HEK293 (cell line): ENCODE data around the gene TARS3.
A peak's percentile ranks its signal among the peaks of the same experiment; 100 is the strongest.

ENCODE experiments used
- CTCF ChIA-PET: fragments of 350-600 bp; formaldehyde crosslinking; extraction: SDS; loops from one replicate; lab custom pipeline; 2021; ENCODE audit warnings: antibody characterized with exemption; lab: Yijun Ruan, JAX
- POLR2A ChIA-PET: fragments of 300-600 bp; formaldehyde crosslinking; extraction: SDS; loops from one replicate; lab custom pipeline; 2020; ENCODE audit warnings: antibody characterized with exemption, inconsistent platforms; lab: Yijun Ruan, JAX
- H3K27ac ChIP-seq: fragments of 200-500 bp; sonication (Bioruptor generic); 2 replicates; pipeline ENCODE4 v1.5.1; 2014; ENCODE audit warnings: low read depth, low read length, control low read depth, inconsistent platforms; ENCODE audit errors: extremely low read depth
- H3K36me3 ChIP-seq, 2 experiments: fragments of 200-500 bp in 1 of 2; sonication (Bioruptor generic) in 1 of 2; 1 replicate in 1 of 2; 2 replicates in 1 of 2; pipeline ENCODE4 v1.5.1; 2014 to 2017; ENCODE audit warnings: inconsistent platforms in 2 of 2, low read length in 2 of 2; ENCODE audit not compliant: control insufficient read depth in 2 of 2, insufficient read depth in 1 of 2
- H3K4me1 ChIP-seq: fragments of 200-500 bp; sonication (Bioruptor generic); 2 replicates; pipeline ENCODE4 v1.5.1; 2014; ENCODE audit warnings: mild to moderate bottlenecking, low read length, inconsistent platforms; ENCODE audit not compliant: control insufficient read depth, insufficient read depth
- H3K4me3 ChIP-seq: 2 replicates; pipeline ENCODE4 v1.5.1; 2011; ENCODE audit warnings: low read depth, mild to moderate bottlenecking, control low read depth, low read length, moderate library complexity
- H3K9me3 ChIP-seq: fragments of 200-500 bp; sonication (Bioruptor generic); 2 replicates; pipeline ENCODE4 v1.5.1; 2014; ENCODE audit warnings: low read depth, low read length, inconsistent platforms; ENCODE audit not compliant: control insufficient read depth, insufficient read depth
- BCL11A ChIP-seq: fragments of 450-650 bp; formaldehyde crosslinking; IDR thresholded peaks from 2 replicates; pipeline ENCODE4 v1.5.1; 2016; ENCODE audit warnings: low read depth, missing biosample characterization, missing genetic modification characterization
- GLI2 ChIP-seq: fragments of 450-650 bp; formaldehyde crosslinking; IDR thresholded peaks from 2 replicates; pipeline ENCODE4; 2017; ENCODE audit warnings: missing biosample characterization, missing genetic modification characterization, low read depth, borderline replicate concordance
- PRDM1 ChIP-seq: fragments of 450-650 bp; formaldehyde crosslinking; IDR thresholded peaks from 2 replicates; pipeline ENCODE4; 2016; ENCODE audit warnings: missing biosample characterization, missing genetic modification characterization
- REPIN1 ChIP-seq: fragments of 450-650 bp; formaldehyde crosslinking; IDR thresholded peaks from 2 replicates; pipeline ENCODE4 v1.5.1; 2017; ENCODE audit warnings: missing biosample characterization, missing genetic modification characterization, low read depth
- SCRT2 ChIP-seq: fragments of 450-650 bp; formaldehyde crosslinking; IDR thresholded peaks from 2 replicates; pipeline ENCODE4 v1.5.1; 2016; ENCODE audit warnings: missing biosample characterization, missing genetic modification characterization
- SP3 ChIP-seq: fragments of 450-650 bp; formaldehyde crosslinking; IDR thresholded peaks from 2 replicates; pipeline ENCODE4 v1.5.1; 2016; ENCODE audit warnings: missing biosample characterization, missing genetic modification characterization
- WT1 ChIP-seq: fragments of 450-650 bp; formaldehyde crosslinking; IDR thresholded peaks from 2 replicates; pipeline ENCODE4 v1.5.1; 2016; ENCODE audit warnings: missing biosample characterization, missing genetic modification characterization
- ZFHX2 ChIP-seq: fragments of 450-650 bp; formaldehyde crosslinking; conservative IDR thresholded peaks from 2 replicates; pipeline ENCODE4 v1.5.1; 2016; ENCODE audit warnings: missing biosample characterization, missing genetic modification characterization
- ZFP3 ChIP-seq: fragments of 450-650 bp; formaldehyde crosslinking; IDR thresholded peaks from 2 replicates; pipeline ENCODE4 v1.5.1; 2016; ENCODE audit warnings: low read depth, missing biosample characterization, missing genetic modification characterization
- ZNF114 ChIP-seq: fragments of 450-650 bp; formaldehyde crosslinking; IDR thresholded peaks from 2 replicates; pipeline ENCODE4 v1.5.0; 2017; ENCODE audit warnings: missing biosample characterization, missing genetic modification characterization
- ZNF138 ChIP-seq: fragments of 450-650 bp; formaldehyde crosslinking; IDR thresholded peaks from 2 replicates; pipeline ENCODE4 v1.5.1; 2016; ENCODE audit warnings: missing biosample characterization, missing genetic modification characterization, borderline replicate concordance
- ZNF140 ChIP-seq: fragments of 450-650 bp; formaldehyde crosslinking; IDR thresholded peaks from 2 replicates; pipeline ENCODE4 v1.5.1; 2016; ENCODE audit warnings: missing biosample characterization, missing genetic modification characterization
- ZNF155 ChIP-seq: fragments of 450-650 bp; formaldehyde crosslinking; IDR thresholded peaks from 2 replicates; pipeline ENCODE4 v1.5.1; 2016; ENCODE audit warnings: missing biosample characterization, missing genetic modification characterization
- ZNF157 ChIP-seq: fragments of 450-650 bp; formaldehyde crosslinking; IDR thresholded peaks from 2 replicates; pipeline ENCODE4 v1.5.1; 2016; ENCODE audit warnings: missing biosample characterization, missing genetic modification characterization
- ZNF169 ChIP-seq: fragments of 450-650 bp; formaldehyde crosslinking; IDR thresholded peaks from 2 replicates; pipeline ENCODE4 v1.5.1; 2016; ENCODE audit warnings: missing biosample characterization, missing genetic modification characterization
- ZNF335 ChIP-seq: fragments of 450-650 bp; formaldehyde crosslinking; conservative IDR thresholded peaks from 2 replicates; pipeline ENCODE4 v1.5.1; 2016; ENCODE audit warnings: missing biosample characterization, missing genetic modification characterization
- ZNF362 ChIP-seq: fragments of 450-650 bp; formaldehyde crosslinking; IDR thresholded peaks from 2 replicates; pipeline ENCODE4 v1.5.1; 2016; ENCODE audit warnings: missing biosample characterization, missing genetic modification characterization
- ZNF596 ChIP-seq: fragments of 450-650 bp; IDR thresholded peaks from 2 replicates; pipeline ENCODE4 v1.5.0; 2018; ENCODE audit warnings: missing biosample characterization, mild to moderate bottlenecking, missing genetic modification characterization, moderate library complexity
- ZNF610 ChIP-seq: fragments of 450-650 bp; formaldehyde crosslinking; IDR thresholded peaks from 2 replicates; pipeline ENCODE4 v1.5.1; 2016; ENCODE audit warnings: missing biosample characterization, missing genetic modification characterization, borderline replicate concordance
- ZNF626 ChIP-seq: fragments of 450-650 bp; sonication (Bioruptor Pico); formaldehyde crosslinking; IDR thresholded peaks from 2 replicates; pipeline ENCODE4 v1.5.1; 2018; ENCODE audit warnings: missing biosample characterization, missing genetic modification characterization, inconsistent platforms
- ZSCAN23 ChIP-seq: fragments of 450-650 bp; formaldehyde crosslinking; IDR thresholded peaks from 2 replicates; pipeline ENCODE4 v1.5.1; 2016; ENCODE audit warnings: missing biosample characterization, missing genetic modification characterization
- TF ChIP-seq, protein P1 (sequence below): fragments of 450-650 bp; formaldehyde crosslinking; IDR thresholded peaks from 2 replicates; pipeline ENCODE4 v1.5.1; 2016; ENCODE audit warnings: missing biosample characterization, missing genetic modification characterization, borderline replicate concordance
- TF ChIP-seq, protein P2 (sequence below): fragments of 450-650 bp; formaldehyde crosslinking; IDR thresholded peaks from 2 replicates; pipeline ENCODE4 v1.5.1; 2016; ENCODE audit warnings: missing biosample characterization, missing genetic modification characterization, low read depth
- TF ChIP-seq, protein P3 (sequence below): fragments of 450-650 bp; formaldehyde crosslinking; IDR thresholded peaks from 2 replicates; pipeline ENCODE4 v1.5.1; 2016; ENCODE audit warnings: missing biosample characterization, missing genetic modification characterization

Gene TARS3

DNA sequence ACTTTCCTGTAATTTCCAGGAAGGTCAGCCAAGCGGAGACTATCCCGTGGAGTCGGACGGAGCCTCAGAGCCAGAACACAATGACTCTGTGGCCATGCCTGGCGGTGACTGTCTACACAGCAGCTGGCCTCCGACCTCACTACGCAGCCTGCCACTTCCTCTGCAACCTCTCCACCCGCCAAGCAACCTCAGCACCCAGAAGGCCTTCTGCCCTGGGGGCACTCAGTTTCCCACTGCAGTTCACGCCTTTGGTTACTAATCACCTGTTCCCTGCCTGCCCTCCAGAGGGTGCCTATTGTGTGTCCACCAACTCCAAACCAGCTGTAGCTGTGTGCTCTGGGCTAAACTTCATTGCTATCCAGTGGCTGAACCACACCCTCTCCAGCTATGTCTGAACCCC is 116.1 kb downstream of the TARS3 start (continued):
- no peak for TF ChIP-seq ZNF610 (tag by site-specific recombination)

GRCh38 chr15:101607108-101607507 is 117.2 kb downstream of the TARS3 start:
- CTCF ChIA-PET: interaction anchor here (0.6 to 3.5 kb wide), 4 partner anchors 27 to 81 kb away, joined by 3 to 15 read pairs (median 4); no protein-coding TSS in a partner anchor
- no peak for TF ChIP-seq ZNF140 (tag by site-specific recombination)
- TF ChIP-seq REPIN1 (tag by site-specific recombination): no peak
- TF ChIP-seq ZNF138 (tag by site-specific recombination): no peak
- no peak for TF ChIP-seq ZNF626 (tag by site-specific recombination)
- TF ChIP-seq GLI2 (tag by site-specific recombination): no peak
- no peak for TF ChIP-seq ZNF155
- TF ChIP-seq SCRT2 (tag by site-specific recombination): no peak
- TF ChIP-seq PRDM1 (tag by site-specific recombination): no peak
- TF ChIP-seq, protein P1, sequence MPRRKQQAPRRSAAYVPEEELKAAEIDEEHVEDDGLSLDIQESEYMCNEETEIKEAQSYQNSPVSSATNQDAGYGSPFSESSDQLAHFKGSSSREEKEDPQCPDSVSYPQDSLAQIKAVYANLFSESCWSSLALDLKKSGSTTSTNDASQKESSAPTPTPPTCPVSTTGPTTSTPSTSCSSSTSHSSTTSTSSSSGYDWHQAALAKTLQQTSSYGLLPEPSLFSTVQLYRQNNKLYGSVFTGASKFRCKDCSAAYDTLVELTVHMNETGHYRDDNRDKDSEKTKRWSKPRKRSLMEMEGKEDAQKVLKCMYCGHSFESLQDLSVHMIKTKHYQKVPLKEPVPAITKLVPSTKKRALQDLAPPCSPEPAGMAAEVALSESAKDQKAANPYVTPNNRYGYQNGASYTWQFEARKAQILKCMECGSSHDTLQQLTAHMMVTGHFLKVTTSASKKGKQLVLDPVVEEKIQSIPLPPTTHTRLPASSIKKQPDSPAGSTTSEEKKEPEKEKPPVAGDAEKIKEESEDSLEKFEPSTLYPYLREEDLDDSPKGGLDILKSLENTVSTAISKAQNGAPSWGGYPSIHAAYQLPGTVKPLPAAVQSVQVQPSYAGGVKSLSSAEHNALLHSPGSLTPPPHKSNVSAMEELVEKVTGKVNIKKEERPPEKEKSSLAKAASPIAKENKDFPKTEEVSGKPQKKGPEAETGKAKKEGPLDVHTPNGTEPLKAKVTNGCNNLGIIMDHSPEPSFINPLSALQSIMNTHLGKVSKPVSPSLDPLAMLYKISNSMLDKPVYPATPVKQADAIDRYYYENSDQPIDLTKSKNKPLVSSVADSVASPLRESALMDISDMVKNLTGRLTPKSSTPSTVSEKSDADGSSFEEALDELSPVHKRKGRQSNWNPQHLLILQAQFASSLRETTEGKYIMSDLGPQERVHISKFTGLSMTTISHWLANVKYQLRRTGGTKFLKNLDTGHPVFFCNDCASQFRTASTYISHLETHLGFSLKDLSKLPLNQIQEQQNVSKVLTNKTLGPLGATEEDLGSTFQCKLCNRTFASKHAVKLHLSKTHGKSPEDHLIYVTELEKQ (tag by site-specific recombination): no peak
- TF ChIP-seq WT1 (tag by site-specific recombination): no peak
- TF ChIP-seq ZSCAN23 (tag by site-specific recombination): no peak
- TF ChIP-seq ZNF169 (tag by site-specific recombination): no peak
- H3K27ac ChIP-seq: no peak overlapping the region
- peaks cover 5 to 14% of the 10 kb centered on the region in 2 experiments; a peak in 1 of 3 replicates for H3K36me3 ChIP-seq
- no peaks in the 10 kb centered on the region for H3K4me1 ChIP-seq
- H3K4me3 ChIP-seq: no peak overlapping the region
- H3K9me3 ChIP-seq: no peaks in the 10 kb centered on the region; the same call in 1 of the 2 replicates
- POLR2A ChIA-PET: interaction anchor here (0.7 kb wide), 1 partner anchor 76 kb away, joined by 3 read pairs; no protein-coding TSS in a partner anchor

- peaks cover 2% of the 10 kb centered on the region for H3K9me3 ChIP-seq
- no peaks in the 10 kb centered on the region for H3K4me1 ChIP-seq
- H3K27ac ChIP-seq: no peak overlapping the region
- CTCF ChIA-PET: no interaction called here
- POLR2A ChIA-PET: no interaction called here
- H3K36me3 ChIP-seq: peaks cover 5 to 8% of the 10 kb centered on the region in 2 experiments; a peak in 1 of 3 replicates
- no peak overlapping the region for H3K4me3 ChIP-seq
- TF ChIP-seq ZNF596 (tag by site-specific recombination) (no peak), ZNF114 (tag by site-specific recombination) (no peak), ZNF335 (tag by site-specific recombination) (no peak), ZFHX2 (tag by site-specific recombination) (peak; percentile 58), ZNF140 (tag by site-specific recombination) (no peak), SP3 (no peak), BCL11A (tag by site-specific recombination) (no peak), ZFP3 (tag by site-specific recombination) (no peak), WT1 (tag by site-specific recombination) (no peak), ZNF157 (no peak), ZNF362 (tag by site-specific recombination) (no peak)
- TF ChIP-seq, protein P2, sequence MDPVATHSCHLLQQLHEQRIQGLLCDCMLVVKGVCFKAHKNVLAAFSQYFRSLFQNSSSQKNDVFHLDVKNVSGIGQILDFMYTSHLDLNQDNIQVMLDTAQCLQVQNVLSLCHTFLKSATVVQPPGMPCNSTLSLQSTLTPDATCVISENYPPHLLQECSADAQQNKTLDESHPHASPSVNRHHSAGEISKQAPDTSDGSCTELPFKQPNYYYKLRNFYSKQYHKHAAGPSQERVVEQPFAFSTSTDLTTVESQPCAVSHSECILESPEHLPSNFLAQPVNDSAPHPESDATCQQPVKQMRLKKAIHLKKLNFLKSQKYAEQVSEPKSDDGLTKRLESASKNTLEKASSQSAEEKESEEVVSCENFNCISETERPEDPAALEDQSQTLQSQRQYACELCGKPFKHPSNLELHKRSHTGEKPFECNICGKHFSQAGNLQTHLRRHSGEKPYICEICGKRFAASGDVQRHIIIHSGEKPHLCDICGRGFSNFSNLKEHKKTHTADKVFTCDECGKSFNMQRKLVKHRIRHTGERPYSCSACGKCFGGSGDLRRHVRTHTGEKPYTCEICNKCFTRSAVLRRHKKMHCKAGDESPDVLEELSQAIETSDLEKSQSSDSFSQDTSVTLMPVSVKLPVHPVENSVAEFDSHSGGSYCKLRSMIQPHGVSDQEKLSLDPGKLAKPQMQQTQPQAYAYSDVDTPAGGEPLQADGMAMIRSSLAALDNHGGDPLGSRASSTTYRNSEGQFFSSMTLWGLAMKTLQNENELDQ (tag by site-specific recombination): no peak
- TF ChIP-seq, protein P3, sequence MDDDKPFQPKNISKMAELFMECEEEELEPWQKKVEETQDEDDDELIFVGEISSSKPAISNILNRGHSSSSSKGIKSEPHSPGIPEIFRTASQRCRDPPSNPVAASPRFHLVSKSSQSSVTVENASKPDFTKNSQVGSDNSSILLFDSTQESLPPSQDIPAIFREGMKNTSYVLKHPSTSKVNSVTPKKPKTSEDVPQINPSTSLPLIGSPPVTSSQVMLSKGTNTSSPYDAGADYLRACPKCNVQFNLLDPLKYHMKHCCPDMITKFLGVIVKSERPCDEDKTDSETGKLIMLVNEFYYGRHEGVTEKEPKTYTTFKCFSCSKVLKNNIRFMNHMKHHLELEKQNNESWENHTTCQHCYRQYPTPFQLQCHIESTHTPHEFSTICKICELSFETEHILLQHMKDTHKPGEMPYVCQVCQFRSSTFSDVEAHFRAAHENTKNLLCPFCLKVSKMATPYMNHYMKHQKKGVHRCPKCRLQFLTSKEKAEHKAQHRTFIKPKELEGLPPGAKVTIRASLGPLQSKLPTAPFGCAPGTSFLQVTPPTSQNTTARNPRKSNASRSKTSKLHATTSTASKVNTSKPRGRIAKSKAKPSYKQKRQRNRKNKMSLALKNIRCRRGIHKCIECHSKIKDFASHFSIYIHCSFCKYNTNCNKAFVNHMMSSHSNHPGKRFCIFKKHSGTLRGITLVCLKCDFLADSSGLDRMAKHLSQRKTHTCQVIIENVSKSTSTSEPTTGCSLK (tag by site-specific recombination): no peak
These were observed 120.0 kb downstream of the TARS3 start for GRCh38 chr15:101604124-101604874.
